WI38 (cell line): ENCODE results near the gene WDR37.

Experiments
- H3K4me3 ChIP-seq: 2 replicates; pipeline ENCODE4 v1.5.1; 2011; ENCODE audit warnings: low read depth, mild to moderate bottlenecking, control low read depth, low read length
- CTCF ChIP-seq: IDR thresholded peaks from 2 replicates; pipeline ENCODE4 v1.5.1; 2012; ENCODE audit warnings: low read depth, mild to moderate bottlenecking, control low read depth, low read length

The WDR37 gene

GRCh38 chr10:1104971-1105370, 48.8 kb downstream of the WDR37 start:
- no peak for TF ChIP-seq CTCF
- no peak overlapping the region for H3K4me3 ChIP-seq

- H3K4me3 ChIP-seq: no peak overlapping the region
- TF ChIP-seq CTCF: no peak
Measured at GRCh38 chr10:1107004-1107403, 50.8 kb downstream of the WDR37 start.

GRCh38 chr10:1107679-1108078, 51.5 kb downstream of the WDR37 start:
- TF ChIP-seq CTCF: no peak

GRCh38 chr10:1109795-1110673, 53.8 kb downstream of the WDR37 start:
- peak; percentile 65 for TF ChIP-seq CTCF
- no peak overlapping the region for H3K4me3 ChIP-seq

More at GRCh38 chr10:1107679-1108078, 51.5 kb downstream of the WDR37 start:
- no peak overlapping the region for H3K4me3 ChIP-seq

- no peak for TF ChIP-seq CTCF
- no peak overlapping the region for H3K4me3 ChIP-seq
Measured at GRCh38 chr10:1110674-1111119, 54.5 kb downstream of the WDR37 start.

GRCh38 chr10:1114315-1114714, 58.1 kb downstream of the WDR37 start:
- H3K4me3 ChIP-seq: no peak overlapping the region
- TF ChIP-seq CTCF: no peak
